Motor neuron (in vitro differentiated cells): Measurements from ENCODE around the gene NYAP1. TPM values are rescaled to one million over a fixed set of nuclear protein-coding genes. Genes with fewer than 3 reads are reported as not detected.
"Not testable (repeated sequence)": the region's sequence is repeated elsewhere in the genome, so short reads cannot be mapped to it uniquely, and the experiment has no call there.

Experiments used
- ATAC-seq, 8 experiments: fragments of 200-7000 bp; cut with Tn5 transposase; replicated peaks in 6 of 8; 2 replicates each; pipeline ENCODE4 v1.8.0; 2021; ENCODE audit warnings: mild to moderate bottlenecking in 8 of 8, moderate library complexity in 8 of 8
- H3K27ac ChIP-seq, 2 donors: fragments of 250-450 bp; sonication (Bioruptor Pico); 2 replicates each; pipeline ENCODE4 v1.9.0; 2021; ENCODE audit warnings: antibody characterized with exemption in 2 of 2, mild to moderate bottlenecking in 2 of 2, moderate library complexity in 1 of 2
- H3K4me1 ChIP-seq, 2 donors: fragments of 250-450 bp; sonication (Bioruptor Pico); replicated peaks in 1 of 2; 2 replicates each; pipeline ENCODE4 v1.6.1; 2021; ENCODE audit warnings: antibody characterized with exemption in 2 of 2, mild to moderate bottlenecking in 2 of 2, moderate library complexity in 1 of 2
- H3K4me3 ChIP-seq, 5 donors: fragments of 250-450 bp; sonication (Bioruptor Pico); 2 replicates each; pipeline ENCODE4 v1.9.0; 2021; ENCODE audit warnings: antibody characterized with exemption in 5 of 5, mild to moderate bottlenecking in 5 of 5, moderate library complexity in 4 of 5
- WGBS, 10 experiments: fragments of 450-650 bp; shearing (Covaris generic); methylation state at CpG; one replicate each; pipeline ENCODE4 v1.0.0; 2022; 5-methylcytosine and 5-hydroxymethylcytosine counted together
- in situ Hi-C, 9 experiments: fragments of 400-800 bp; cut with MboI; loops; one replicate each; pipeline ENCODE4 v1.15.0; 2021; ENCODE audit warnings: low sequenced_read_pairs in 9 of 9, low pct_unique_long_range_greater_than_20kb in 2 of 9; ENCODE audit not compliant: unreplicated experiment in 9 of 9
- total RNA-seq, 8 experiments: library from RNA; unstranded; fragments of 300-600 nt; gene quantifications; 2 replicates each; pipeline versions ENCODE4 v1.2.3 to v1.2.4, GENCODE V29; 2022

NYAP1 gene
- total RNA-seq, 8 experiments from 2014 or later = 0.81 to 30.0 (median 14.4) TPM

- ATAC-seq = no peak
- no peak overlapping the region for H3K4me3 ChIP-seq
- H3K4me1 ChIP-seq = peaks cover 51 to 59% of the 10 kb centered on the region in 2 donors
- peak overlapping the region in 1 of 2 donors; percentile 65 for H3K27ac ChIP-seq
- WGBS, 10 experiments = no CpG with 5 or more reads among the region's 10 CpGs
- in situ Hi-C loops = no loop called here
Observed at GRCh38 chr7:100489121-100489520, 5.4 kb downstream of the NYAP1 start.

- Histone ChIP-seq H3K4me1 (peaks cover 44 to 56% of the 10 kb centered on the region in 2 donors), H3K4me3 (peak overlapping the region in 4 of 5 donors; percentile 5 to 9 (median 8)), H3K27ac (peak overlapping the region; percentile 56 to 69)
- in situ Hi-C loops = no loop called here
- ATAC-seq = peak; percentile 89 to 96 (median 92)
- no CpG with 5 or more reads among the region's 9 CpGs for WGBS, 10 experiments
Observed at GRCh38 chr7:100489824-100490223, 6.1 kb downstream of the NYAP1 start.

DNA sequence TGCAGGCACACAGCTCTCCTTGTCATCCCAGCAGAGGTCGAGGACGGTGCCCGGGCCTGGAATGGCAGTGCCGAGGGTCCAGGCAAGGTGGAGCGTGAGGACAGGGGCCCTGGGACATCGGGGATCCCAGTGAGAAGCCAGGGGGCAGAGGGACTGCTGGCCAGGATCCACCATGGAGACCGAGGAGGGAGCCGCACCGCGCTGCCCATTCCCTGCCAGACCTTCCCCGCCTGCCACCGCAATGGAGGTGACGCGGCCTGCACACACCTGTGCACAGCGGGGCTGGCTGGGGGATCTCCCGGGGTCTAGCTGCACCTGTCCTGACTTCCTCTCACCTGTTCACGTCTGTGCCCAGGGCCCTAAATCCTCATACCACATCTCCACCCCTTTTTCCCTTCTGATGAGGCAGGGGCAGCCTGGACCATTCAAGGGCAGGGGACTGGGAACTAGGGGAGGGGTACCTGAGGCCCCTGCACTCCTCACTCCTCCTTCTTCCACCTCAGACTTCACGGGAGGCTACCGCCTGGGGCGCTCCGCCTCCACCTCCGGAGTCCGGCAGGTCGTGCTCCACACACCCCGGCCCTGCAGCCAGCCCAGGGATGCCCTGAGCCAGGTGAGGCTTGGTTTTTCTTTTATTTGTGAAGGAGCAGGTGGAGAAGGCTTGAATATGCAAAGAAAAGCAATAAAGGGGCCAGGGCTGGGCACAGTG is 6.9 kb downstream of the NYAP1 start:
- no peak for ATAC-seq

GRCh38 chr7:100491192-100491578 is 7.5 kb downstream of the NYAP1 start:
- Histone ChIP-seq H3K27ac (no peak overlapping the region), H3K4me1 (peaks cover 31 to 43% of the 10 kb centered on the region in 2 donors), H3K4me3 (no peak overlapping the region)
- in situ Hi-C loops = no loop called here
- ATAC-seq = no peak
- WGBS, 10 experiments = 77 to 100% (median 97%) methylated on average over 1 to 5 of the region's 5 CpGs; no CpG with 5 or more reads in 1 of the 10 experiments

More for the DNA sequence above, 6.9 kb downstream of the NYAP1 start:
- Histone ChIP-seq H3K4me1 (peaks cover 36 to 48% of the 10 kb centered on the region in 2 donors), H3K4me3 (no peak overlapping the region), H3K27ac (peak overlapping the region; percentile 45 to 69)
- in situ Hi-C loops = no loop called here
- 40 to 84% (median 81%) methylated on average over 1 to 6 of the region's 25 CpGs; no CpG with 5 or more reads in 6 of the 10 experiments for WGBS, 10 experiments

- in situ Hi-C loops = no loop called here
- 57 to 100% (median 83%) methylated on average over 1 to 5 of the region's 5 CpGs for WGBS, 10 experiments
- no peak for ATAC-seq
- Histone ChIP-seq H3K4me1 (peaks cover 20 to 34% of the 10 kb centered on the region in 2 donors), H3K4me3 (no peak overlapping the region), H3K27ac (peak overlapping the region in 1 of 2 donors; percentile 56)
Observed at GRCh38 chr7:100492738-100493475, 9.2 kb downstream of the NYAP1 start.

GRCh38 chr7:100493476-100494264 is 9.9 kb downstream of the NYAP1 start:
- Histone ChIP-seq H3K4me3 (peak overlapping the region in 2 of 5 donors; percentile 4 to 21), H3K4me1 (peaks cover 20 to 34% of the 10 kb centered on the region in 2 donors), H3K27ac (peak overlapping the region; percentile 26 to 56)
- in situ Hi-C loops = no loop called here
- peak in 5 of 8 experiments; percentile 20 to 59 (median 27) for ATAC-seq
- 0 to 70% (median 17%) methylated on average over 1 to 10 of the region's 56 CpGs; no CpG with 5 or more reads in 6 of the 10 experiments for WGBS, 10 experiments

DNA sequence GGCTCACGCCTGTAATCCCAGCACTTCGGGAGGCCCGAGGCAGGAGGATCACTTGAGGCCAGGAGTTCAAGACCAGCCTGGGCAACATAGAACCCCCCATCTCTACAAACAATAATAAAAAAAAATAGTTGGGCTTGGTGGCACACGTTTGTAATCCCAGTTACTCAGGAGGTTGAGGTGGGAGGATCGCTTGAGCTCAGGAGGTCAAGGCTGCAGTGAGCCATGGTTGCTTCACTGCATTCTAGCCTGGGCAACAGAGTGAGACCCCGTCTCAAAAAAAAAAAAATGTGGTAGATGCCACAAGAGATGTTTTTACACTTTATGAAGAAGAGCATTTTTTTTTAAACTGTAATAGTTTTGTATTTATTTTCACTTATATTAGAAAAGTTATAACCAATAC is 12.8 kb downstream of the NYAP1 start:
- WGBS, 10 experiments = 58 to 89% (median 75%) methylated on average over 1 to 6 of the region's 6 CpGs; no CpG with 5 or more reads in 3 of the 10 experiments
- Histone ChIP-seq H3K4me3 (no peak overlapping the region), H3K4me1 (peaks cover 4 to 12% of the 10 kb centered on the region in 2 donors), H3K27ac (no peak overlapping the region)
- ATAC-seq = no peak
- in situ Hi-C loops = no loop called here

DNA sequence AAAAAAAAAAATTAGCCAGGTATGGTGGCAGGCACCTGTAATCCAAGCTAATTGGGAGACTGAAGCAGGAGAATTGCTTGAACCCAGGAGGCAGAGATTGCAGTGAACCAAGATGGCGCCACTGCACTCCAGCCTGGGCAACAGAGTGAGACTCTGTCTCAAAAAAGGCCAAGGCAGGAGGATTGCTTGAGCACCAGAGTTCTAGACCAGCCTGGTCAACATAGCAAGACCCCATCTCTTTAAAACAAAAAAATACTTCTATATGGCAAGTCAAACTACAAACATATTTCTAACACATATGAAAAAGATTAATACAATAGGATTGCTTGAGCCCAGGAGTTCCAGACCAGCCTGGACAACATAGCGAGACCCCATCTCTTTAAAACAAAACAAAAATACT is 17.0 kb downstream of the NYAP1 start:
- H3K4me1 ChIP-seq, ATAC-seq, H3K4me3 ChIP-seq, in situ Hi-C loops, H3K27ac ChIP-seq: not testable (repeated sequence)
- WGBS, 10 experiments = 60 to 100% (median 97%) methylated on average over 1 to 2 of the region's 2 CpGs; no CpG with 5 or more reads in 4 of the 10 experiments

DNA sequence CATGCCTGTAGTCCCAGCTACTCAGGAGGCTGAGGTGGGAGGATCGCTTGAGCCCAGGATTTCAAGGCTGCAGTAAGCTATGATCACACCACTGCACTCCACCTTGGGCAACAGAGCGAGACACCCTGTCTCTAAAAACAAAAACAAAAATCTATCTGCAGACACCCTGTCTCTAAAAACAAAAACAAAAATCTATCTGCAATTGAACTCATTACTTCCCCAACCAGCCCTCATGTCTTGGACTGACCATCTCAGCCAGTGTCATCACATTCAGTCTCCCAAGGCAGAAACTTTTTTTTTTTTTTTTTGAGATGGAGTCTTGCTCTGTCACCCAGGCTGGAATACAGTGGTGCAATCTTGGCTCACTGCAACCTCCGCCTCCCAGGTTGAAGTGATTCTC is 20.3 kb downstream of the NYAP1 start:
- ATAC-seq, H3K4me1 ChIP-seq, in situ Hi-C loops, H3K27ac ChIP-seq, H3K4me3 ChIP-seq: not testable (repeated sequence)
- 88 to 100% (median 100%) methylated on average over 1 to 3 of the region's 3 CpGs; no CpG with 5 or more reads in 3 of the 10 experiments for WGBS, 10 experiments

DNA sequence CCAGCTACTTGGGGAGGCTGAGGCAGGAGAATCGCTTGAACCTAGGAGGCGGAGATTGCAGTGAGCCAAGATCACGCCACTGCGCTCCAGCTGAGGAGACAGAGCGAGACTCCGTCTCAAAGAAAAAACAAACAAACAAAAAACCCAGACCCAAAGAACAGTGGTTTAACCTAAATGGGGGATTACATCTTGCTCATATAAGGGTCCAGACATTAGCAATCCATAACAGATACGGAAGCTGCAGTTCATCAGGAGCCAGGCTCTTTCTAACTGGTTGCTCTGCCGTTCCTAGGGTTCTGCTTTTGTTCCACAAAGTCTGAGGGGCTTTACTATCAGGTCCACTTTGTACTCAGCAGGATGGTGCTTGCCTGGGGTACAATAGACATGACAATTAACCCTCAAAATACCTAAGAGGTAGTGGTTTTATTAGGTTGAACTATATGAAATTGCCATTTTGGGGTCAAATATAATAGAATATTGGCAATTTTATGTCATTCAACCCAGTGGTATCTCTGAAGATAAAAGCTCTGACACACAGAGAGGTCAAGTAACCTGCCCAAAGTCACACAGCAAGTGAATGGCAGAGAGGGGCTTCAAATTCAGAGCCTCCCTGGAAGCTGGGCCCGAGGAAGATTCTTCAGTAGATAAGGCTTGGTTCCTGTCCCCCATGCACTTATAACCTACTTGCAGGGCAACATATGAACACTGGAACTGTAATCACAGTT is 21.3 kb downstream of the NYAP1 start:
- no peak overlapping the region for H3K4me3 ChIP-seq
- H3K27ac ChIP-seq = no peak overlapping the region
- H3K4me1 ChIP-seq = peaks cover 4 to 6% of the 10 kb centered on the region in 2 donors
- ATAC-seq = no peak
- in situ Hi-C loops = no loop called here
- WGBS, 10 experiments = 74 to 100% (median 98%) methylated on average over 1 to 8 of the region's 9 CpGs; no CpG with 5 or more reads in 1 of the 10 experiments

GRCh38 chr7:100506356-100506923 is 22.7 kb downstream of the NYAP1 start:
- Histone ChIP-seq H3K4me3 (no peak overlapping the region), H3K27ac (no peak overlapping the region), H3K4me1 (peaks cover 4 to 6% of the 10 kb centered on the region in 2 donors)
- in situ Hi-C loops = no loop called here
- ATAC-seq = peak in 7 of 8 experiments; percentile 22 to 88 (median 36)
- 25 to 100% (median 41%) methylated on average over 1 to 7 of the region's 8 CpGs; no CpG with 5 or more reads in 2 of the 10 experiments for WGBS, 10 experiments

- Histone ChIP-seq H3K4me1 (peaks cover 4 to 6% of the 10 kb centered on the region in 2 donors), H3K4me3 (no peak overlapping the region), H3K27ac (no peak overlapping the region)
- 17 to 100% (median 82%) methylated on average over 1 to 8 of the region's 15 CpGs; no CpG with 5 or more reads in 2 of the 10 experiments for WGBS, 10 experiments
- peak in 1 of 8 experiments; percentile 11 for ATAC-seq
- in situ Hi-C loops = no loop called here
Observed at GRCh38 chr7:100509231-100509630, 25.5 kb downstream of the NYAP1 start.
